Peyer's patch (tissue), 4 donors: ENCODE measurements around the gene SCRN2.

Experiments used
- POLR2A ChIP-seq, 2 donors: fragments of 450-650 bp; IDR thresholded peaks; one replicate each; pipeline ENCODE4 v1.5.1; 2017; ENCODE audit warnings: antibody characterized with exemption in 2 of 2, mild to moderate bottlenecking in 2 of 2, moderate library complexity in 2 of 2
- TF ChIP-seq, protein P1 (sequence below), 6 experiments: fragments of 450-650 bp in 4 of 6; fragments of 200-600 bp in 2 of 6; sonication (generic) in 1 of 6; IDR thresholded peaks; one replicate each; pipeline ENCODE4 v1.5.1; 2017 to 2019; ENCODE audit warnings: antibody characterized with exemption in 6 of 6, mild to moderate bottlenecking in 3 of 6, moderate library complexity in 1 of 6

DNA sequence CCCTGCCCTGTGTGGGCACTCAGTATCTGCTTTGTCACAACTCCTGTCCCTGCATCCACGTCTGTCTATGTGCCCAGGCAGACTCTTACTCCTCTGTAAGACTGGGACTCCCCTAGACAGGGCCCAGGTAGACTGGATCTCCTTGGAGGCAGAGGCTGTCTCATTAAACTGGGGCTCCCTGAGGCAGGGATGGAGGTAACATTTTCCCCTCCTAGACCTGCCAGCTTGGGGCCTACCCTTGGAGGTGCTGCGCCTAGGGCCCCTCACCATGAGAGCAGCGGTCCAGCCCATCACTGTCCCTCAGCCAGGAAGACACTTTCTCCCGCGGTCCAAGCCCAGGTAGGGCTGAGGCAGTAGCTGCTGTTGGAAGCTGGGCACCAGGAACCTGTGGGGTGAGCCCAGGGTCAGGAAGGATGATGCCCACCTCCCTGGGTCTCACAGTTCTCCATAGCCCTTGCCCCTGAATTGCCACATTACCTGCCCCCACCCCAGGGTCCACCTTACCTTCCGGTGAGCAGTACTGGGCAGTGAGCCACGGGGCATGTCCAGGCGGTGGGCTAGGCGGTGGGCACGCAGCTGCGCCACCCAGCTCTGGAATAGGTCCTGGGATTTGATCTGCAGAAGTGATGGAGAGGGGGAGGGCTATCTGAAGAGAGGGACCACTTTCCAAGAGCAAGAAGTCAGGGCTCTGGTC is 22.9 kb downstream of the SCRN2 start:
- no peak for TF ChIP-seq POLR2A (IDR thresholded peaks at IDR 0.05)
- TF ChIP-seq, protein P1, sequence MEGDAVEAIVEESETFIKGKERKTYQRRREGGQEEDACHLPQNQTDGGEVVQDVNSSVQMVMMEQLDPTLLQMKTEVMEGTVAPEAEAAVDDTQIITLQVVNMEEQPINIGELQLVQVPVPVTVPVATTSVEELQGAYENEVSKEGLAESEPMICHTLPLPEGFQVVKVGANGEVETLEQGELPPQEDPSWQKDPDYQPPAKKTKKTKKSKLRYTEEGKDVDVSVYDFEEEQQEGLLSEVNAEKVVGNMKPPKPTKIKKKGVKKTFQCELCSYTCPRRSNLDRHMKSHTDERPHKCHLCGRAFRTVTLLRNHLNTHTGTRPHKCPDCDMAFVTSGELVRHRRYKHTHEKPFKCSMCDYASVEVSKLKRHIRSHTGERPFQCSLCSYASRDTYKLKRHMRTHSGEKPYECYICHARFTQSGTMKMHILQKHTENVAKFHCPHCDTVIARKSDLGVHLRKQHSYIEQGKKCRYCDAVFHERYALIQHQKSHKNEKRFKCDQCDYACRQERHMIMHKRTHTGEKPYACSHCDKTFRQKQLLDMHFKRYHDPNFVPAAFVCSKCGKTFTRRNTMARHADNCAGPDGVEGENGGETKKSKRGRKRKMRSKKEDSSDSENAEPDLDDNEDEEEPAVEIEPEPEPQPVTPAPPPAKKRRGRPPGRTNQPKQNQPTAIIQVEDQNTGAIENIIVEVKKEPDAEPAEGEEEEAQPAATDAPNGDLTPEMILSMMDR (IDR thresholded peaks at IDR 0.05): no peak
